ENCODE measurements around the gene RGS4.

The RGS4 gene

DNA sequence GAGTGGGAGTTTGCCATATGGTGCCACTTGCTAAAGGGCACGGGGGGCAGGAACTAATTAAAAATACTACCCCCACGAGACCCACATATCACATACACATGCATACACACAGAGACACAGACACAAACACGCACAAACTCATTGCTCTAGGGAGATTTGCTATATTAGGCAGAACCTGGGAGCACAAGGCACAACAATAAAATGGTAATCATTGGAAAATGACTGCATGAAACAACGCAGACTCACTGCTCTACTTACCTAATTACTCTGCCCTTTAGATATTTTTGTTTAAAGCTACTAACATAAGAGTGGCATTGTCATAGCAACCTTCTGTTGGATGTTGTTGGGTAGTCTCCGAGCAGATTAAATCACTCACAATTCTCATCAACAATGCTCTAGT, 20.3 kb upstream of the RGS4 start:
- TF ChIP-seq, protein P1, sequence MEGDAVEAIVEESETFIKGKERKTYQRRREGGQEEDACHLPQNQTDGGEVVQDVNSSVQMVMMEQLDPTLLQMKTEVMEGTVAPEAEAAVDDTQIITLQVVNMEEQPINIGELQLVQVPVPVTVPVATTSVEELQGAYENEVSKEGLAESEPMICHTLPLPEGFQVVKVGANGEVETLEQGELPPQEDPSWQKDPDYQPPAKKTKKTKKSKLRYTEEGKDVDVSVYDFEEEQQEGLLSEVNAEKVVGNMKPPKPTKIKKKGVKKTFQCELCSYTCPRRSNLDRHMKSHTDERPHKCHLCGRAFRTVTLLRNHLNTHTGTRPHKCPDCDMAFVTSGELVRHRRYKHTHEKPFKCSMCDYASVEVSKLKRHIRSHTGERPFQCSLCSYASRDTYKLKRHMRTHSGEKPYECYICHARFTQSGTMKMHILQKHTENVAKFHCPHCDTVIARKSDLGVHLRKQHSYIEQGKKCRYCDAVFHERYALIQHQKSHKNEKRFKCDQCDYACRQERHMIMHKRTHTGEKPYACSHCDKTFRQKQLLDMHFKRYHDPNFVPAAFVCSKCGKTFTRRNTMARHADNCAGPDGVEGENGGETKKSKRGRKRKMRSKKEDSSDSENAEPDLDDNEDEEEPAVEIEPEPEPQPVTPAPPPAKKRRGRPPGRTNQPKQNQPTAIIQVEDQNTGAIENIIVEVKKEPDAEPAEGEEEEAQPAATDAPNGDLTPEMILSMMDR (IDR thresholded peaks at IDR 0.05; ENCODE audit: low read depth, low read length, missing control alignments) = no peak
- DNase-seq = no peak
- no peak overlapping the region for H3K4me3 ChIP-seq (ENCODE audit: low read depth, low read length)
- H3K27ac ChIP-seq = no peak overlapping the region
- H3K27me3 ChIP-seq (replicated peaks) = no peaks in the 10 kb centered on the region
- no peaks in the 10 kb centered on the region for H3K36me3 ChIP-seq (replicated peaks)
- in situ Hi-C loops (cut with HindIII; ENCODE audit: low pct_ligation_motif_present, low sequenced_read_pairs) = no loop called here

DNA sequence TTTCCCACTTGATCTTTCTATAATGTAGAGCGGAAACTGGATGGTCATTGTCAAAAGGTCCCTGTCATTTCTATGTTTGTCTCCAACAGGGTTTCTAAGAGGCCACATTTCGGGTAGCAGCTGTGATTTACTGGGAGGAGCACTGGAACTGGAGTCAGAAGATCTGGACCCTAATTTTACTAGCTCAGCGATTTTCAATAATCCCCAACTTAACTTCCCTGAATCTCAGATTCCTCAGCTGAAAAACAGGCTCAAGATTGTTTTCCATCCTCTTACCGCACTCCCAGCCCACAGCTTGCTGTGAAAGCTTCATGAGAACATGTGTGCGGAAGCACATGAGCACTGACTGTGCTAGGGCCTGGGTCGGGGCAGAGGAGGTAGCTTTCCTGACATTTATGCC, 19.9 kb upstream of the RGS4 start:
- H3K36me3 ChIP-seq (replicated peaks) = no peaks in the 10 kb centered on the region
- DNase-seq = no peak
- TF ChIP-seq, protein P1 (IDR thresholded peaks at IDR 0.05; ENCODE audit: low read depth, low read length, missing control alignments) = no peak
- H3K4me3 ChIP-seq (ENCODE audit: low read depth, low read length) = no peak overlapping the region
- no peak overlapping the region for H3K27ac ChIP-seq
- H3K27me3 ChIP-seq (replicated peaks) = no peaks in the 10 kb centered on the region
- in situ Hi-C loops (cut with HindIII; ENCODE audit: low pct_ligation_motif_present, low sequenced_read_pairs) = no loop called here

DNA sequence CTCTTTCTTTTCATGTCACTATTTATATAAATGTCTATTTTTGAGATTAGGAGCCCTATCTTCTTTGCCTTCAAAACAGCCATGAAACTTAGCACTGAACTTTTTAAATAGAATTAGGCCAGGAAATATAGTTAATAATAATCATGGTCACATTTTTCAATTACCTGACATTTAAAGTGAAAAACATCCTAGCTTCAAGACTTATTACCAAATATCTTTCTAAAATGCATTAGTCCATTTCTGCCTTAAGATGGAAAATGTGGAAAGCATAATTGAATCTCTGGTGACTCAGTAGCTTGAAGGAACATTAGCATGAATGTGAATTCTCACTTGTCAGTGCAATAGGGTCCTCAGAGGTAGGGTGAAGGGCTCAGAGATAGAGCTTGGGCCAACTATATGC, 18.7 kb upstream of the RGS4 start:
- Histone ChIP-seq H3K4me3 (ENCODE audit: low read depth, low read length) (no peak overlapping the region), H3K36me3 (replicated peaks) (no peaks in the 10 kb centered on the region), H3K27ac (no peak overlapping the region), H3K27me3 (replicated peaks) (no peaks in the 10 kb centered on the region)
- DNase-seq = no peak
- TF ChIP-seq, protein P1 (IDR thresholded peaks at IDR 0.05; ENCODE audit: low read depth, low read length, missing control alignments) = no peak
- in situ Hi-C loops (cut with HindIII; ENCODE audit: low pct_ligation_motif_present, low sequenced_read_pairs) = loop anchor here (25.0 kb wide), 2 partner anchors 163 to 262 kb away; partner anchors contain the start of gene NUF2

DNA sequence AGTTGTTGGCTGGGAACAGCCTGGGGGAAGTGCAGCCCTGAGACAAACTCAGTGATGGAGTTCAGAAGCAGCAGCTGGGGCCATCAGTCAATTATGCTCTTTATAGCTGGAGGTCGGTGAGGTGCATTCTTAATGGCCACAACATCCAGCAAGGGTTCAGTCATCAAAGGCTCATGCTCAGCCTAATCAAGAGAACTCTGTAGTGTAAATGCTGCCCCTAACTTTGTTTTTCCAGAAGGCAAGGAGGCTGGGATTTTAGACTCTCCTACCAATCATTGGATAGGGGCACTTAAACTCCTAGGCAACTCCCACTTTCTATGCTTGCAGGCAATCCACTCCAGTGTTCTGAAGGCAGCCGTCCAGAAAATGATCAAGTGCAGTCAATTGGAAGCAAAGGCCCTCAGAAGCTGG, 15.0 kb upstream of the RGS4 start:
- in situ Hi-C loops (cut with HindIII; ENCODE audit: low pct_ligation_motif_present, low sequenced_read_pairs) = loop anchor here (25.0 kb wide), 2 partner anchors 167 to 258 kb away; partner anchors contain the start of gene NUF2
- Histone ChIP-seq H3K36me3 (replicated peaks) (no peaks in the 10 kb centered on the region), H3K27ac (no peak overlapping the region), H3K27me3 (replicated peaks) (no peaks in the 10 kb centered on the region), H3K4me3 (ENCODE audit: low read depth, low read length) (no peak overlapping the region)
- no peak for DNase-seq
- TF ChIP-seq, protein P1 (IDR thresholded peaks at IDR 0.05; ENCODE audit: low read depth, low read length, missing control alignments) = no peak

DNA sequence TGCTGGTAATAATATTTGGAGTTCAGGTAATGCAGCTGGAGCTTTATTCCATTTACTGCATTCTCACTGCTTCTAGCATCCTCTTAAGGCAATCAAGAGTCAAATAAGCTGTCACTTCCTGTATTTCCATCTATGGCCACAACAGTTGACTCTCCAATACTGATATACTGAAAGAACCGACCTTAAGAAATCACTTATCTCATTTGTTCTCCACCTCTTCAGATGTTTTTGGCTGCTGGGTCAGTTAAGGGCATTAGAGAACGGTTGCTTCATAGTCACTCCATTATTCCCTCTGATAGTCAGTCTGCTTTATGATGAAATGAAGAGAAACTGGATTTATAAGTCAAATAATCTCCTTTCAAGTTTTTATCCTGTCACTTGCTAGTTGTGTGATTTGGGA, 14.2 kb upstream of the RGS4 start:
- H3K36me3 ChIP-seq (replicated peaks) = no peaks in the 10 kb centered on the region
- TF ChIP-seq, protein P1 (IDR thresholded peaks at IDR 0.05; ENCODE audit: low read depth, low read length, missing control alignments) = no peak
- H3K27ac ChIP-seq = no peak overlapping the region
- no peak overlapping the region for H3K4me3 ChIP-seq (ENCODE audit: low read depth, low read length)
- no peaks in the 10 kb centered on the region for H3K27me3 ChIP-seq (replicated peaks)
- DNase-seq = no peak
- in situ Hi-C loops (cut with HindIII; ENCODE audit: low pct_ligation_motif_present, low sequenced_read_pairs) = loop anchor here (25.0 kb wide), 2 partner anchors 168 to 257 kb away; partner anchors contain the start of gene NUF2

DNA sequence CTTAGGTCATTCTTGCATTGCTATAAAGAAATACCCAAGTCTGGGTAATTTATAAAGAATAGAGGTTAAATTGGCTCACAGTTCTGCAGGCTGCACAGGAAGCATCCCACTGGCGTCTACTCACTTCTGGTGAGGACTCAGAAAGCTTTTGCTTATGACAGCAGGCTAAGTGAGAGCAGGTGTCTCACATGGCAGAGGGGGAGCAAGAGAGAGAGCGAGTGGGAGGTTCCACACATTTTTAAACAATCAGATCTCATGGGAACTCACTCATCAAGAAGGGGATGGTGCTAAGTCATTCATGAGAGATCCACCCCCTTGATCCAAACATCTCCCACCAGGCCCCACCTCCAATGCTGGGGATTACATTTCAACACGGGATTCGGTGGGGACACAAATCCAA, 13.6 kb upstream of the RGS4 start:
- H3K4me3 ChIP-seq (ENCODE audit: low read depth, low read length) = no peak overlapping the region
- no peaks in the 10 kb centered on the region for H3K27me3 ChIP-seq (replicated peaks)
- DNase-seq = no peak
- TF ChIP-seq, protein P1 (IDR thresholded peaks at IDR 0.05; ENCODE audit: low read depth, low read length, missing control alignments) = no peak
- H3K36me3 ChIP-seq (replicated peaks) = no peaks in the 10 kb centered on the region
- H3K27ac ChIP-seq = no peak overlapping the region
- in situ Hi-C loops (cut with HindIII; ENCODE audit: low pct_ligation_motif_present, low sequenced_read_pairs) = loop anchor here (25.0 kb wide), 2 partner anchors 168 to 257 kb away; partner anchors contain the start of gene NUF2
